Hematopoietic multipotent progenitor cell treated with erythropoietin and hydrocortisone succinate and interleukin-3 and kit ligand, for 17 days (in vitro differentiated cells): ENCODE measurements around the gene COL4A1.

Experiments
- DNase-seq: peaks from one replicate; pipeline ENCODE4 v3.0.0-alpha.2; 2015; ENCODE audit warnings: low spot score

Gene COL4A1

DNA sequence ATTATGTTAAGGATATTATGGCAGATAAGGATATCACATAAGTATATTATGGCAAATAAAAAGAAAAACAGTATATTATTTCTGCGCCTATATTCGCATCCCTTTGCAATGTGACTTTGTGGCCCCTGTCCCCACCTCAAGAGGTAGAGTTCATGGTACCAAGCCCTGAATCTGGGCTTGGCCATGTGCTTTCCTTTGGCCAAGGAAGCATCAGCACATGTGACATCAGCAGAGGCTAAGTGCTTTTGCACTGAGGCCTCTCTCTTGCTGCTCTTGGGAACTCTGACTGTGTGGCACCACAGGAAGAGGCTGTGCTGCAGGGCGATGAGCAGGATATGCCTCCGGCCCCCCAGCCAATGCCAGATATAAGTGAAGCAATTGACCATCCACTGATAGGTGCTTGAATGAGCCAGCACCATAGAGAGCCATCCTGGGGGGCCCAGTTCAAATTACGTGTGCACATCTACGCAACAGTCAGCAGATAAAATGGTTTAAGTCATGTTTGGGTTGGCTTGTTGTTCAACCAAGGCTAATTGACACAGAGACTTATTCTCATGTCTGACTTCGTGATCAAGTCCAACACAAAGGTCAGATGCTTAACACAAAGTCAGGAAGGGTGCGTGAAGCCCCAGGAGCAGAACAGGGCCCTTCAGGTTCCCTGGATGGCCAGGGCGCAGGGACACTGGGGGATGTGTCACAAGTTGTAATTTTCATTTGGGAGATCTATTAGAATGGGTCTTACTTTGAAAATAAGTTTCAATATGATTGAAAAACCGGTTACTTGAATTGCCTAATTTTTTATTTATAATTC, 173.3 kb downstream of the COL4A1 start:
- DNase-seq: no peak

DNA sequence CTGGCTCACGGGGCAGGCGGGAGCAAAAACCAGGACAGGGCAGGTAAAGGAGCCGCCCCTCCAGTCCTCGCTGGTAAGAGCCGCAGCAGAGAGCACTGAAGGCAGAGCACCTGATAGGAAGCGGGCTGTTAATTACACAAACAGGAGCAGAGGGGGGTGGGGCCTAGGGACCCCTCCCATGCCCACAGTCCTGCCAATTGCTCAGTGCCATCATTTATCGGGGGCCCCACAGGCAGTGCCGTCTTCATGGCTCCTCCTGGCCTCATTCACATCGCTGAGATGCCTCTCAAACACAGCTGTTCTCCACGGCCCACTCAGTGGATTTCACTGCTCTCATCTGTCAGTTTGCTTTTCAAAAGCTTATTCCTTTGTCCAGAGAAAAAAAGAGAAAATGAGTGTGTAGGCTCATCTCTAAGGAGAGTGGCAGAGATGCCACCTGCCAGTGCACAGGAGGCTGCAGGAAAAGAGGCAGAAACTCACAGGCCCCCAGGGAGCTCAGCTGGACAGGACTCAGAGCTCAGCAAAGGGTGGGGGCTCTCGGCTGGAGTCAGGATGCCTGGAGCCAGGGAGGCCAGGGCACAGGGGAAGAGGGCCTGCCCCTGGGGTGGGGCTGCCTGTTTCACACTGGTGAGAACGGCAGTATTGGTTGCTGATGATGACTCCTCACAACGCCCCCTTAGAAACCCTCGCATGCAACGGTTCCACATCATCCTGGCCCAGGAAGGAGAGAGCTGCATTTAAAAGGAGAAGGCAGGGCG, 174.6 kb downstream of the COL4A1 start:
- no peak for DNase-seq

DNA sequence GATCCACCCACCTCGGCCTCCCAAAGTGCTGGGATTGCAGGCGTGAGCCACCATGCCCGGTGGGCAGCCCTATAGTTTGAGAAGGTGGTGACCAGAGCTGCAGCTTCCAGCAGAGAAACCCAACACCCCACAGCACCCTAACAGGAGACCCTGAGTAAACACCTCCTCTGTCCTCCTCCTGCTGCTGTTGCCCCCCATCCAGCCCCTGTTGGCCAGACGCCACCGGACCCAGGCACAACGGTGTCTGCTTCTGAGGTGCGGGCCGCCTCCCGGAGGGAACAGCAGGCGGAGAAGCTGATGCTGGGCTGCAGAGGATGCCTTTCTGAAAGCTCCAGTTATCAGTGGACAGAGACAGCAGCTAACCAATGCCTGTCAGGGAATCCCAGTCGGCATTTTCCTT, 175.5 kb downstream of the COL4A1 start:
- no peak for DNase-seq

DNA sequence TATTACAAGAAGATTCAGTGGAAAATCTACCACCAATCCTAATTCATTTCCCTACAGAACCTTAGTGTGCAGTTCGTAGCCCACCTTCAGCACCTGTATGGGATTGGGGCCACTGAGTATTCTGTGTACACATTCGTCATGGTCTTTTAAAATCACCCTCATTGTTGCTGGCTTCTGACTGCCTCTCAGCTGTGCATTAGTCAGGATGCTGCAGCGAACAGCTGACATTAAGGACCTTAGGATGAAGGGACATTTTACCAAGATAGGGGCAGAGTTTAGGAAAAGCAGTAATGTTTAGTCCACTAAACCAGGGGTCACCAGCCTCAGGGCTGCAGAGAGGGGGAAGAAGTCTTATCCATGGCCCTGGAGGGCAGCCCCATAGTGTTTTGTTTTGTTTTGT, 176.5 kb downstream of the COL4A1 start:
- no peak for DNase-seq

DNA sequence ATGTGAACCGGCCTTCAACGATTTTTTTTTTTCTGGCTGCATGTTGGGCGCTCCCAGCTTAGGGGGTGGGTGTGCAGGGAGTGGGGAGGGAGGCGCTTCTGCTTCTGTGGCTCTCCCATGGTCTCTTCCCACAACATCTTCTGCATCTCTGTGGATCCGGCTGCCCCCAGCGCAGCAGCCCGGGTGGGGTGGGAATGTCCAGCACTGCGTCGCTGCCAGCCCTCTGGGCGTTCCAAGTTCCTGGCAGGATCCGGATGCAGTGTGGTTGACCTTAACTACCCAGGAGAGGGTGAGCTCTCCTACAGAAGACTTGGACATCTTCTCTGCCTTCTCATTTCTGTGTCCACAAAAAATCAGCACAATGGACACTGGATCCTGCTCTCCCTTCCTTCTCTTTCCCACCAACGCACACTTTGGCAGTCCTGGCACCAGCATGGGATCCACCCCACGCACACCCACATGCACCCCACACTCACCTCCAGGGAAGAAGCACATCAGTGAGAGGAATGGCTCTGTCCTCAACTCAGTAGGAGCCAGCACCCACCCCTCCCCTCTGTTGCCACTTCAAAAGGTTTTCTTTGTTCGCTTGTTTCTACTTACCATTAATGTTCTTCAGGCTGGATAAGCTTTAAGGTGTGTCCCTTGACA, 177.3 kb downstream of the COL4A1 start:
- DNase-seq: no peak

DNA sequence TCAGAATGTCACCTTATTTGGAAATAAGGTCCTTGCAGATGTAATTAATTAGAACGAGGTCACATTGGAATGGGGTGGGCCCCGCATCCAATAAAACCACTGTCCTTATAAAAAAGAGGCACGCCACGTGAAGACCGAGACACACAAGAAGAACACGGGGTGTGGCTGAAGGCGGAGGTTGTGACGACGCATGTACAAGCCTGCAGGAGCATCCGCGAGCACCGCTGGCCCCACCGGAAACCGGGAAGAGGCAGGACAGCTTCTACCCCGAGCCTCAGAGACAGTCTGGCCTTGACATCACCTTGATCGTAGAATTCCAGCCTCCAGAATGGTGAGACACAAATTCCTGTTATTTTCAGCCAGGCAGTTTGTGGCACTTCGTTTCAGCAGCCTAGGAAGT, 177.9 kb downstream of the COL4A1 start:
- DNase-seq: no peak

DNA sequence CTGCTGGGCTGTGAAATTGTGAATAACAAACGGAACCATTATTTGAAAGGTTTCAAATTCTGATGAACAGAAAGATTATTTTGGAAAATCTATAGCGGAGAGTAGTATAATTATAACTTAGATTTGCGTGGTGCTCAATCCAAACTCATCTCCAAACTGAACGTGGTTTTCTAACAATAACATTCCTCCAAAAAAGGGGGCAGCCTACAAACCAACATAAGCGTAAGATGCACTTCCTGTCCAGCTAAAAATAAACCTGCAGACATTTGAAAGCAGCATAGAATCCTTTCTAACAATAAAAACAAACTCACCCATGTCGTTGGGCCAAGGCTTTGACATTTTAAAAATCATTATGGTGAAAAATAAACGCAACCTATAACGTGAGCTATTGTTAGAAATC, 178.4 kb downstream of the COL4A1 start:
- DNase-seq: no peak

DNA sequence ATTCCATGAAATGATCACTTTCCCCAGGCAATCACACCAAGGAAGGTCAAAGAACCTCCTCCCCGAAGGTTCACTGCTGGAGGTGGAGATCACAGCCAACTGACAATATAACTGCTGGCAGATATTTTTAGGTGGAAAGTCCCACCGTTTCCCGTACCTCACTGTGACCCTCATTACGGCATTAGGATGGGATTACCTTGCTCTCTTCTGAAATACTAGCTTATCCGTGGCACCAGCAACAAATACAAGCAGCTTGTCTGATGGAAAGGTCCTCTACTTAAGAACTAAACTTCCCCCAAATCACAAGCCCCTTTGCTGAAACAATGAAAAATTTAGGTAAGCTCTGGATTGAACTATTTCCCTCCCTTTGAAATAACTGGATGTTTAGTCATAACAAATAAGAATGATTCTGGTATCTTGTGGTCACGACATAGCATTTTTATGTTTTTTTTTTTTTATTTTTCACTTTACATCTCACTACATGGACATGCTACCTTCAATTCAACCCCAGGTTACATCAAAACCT, 178.9 kb downstream of the COL4A1 start:
- DNase-seq: no peak

DNA sequence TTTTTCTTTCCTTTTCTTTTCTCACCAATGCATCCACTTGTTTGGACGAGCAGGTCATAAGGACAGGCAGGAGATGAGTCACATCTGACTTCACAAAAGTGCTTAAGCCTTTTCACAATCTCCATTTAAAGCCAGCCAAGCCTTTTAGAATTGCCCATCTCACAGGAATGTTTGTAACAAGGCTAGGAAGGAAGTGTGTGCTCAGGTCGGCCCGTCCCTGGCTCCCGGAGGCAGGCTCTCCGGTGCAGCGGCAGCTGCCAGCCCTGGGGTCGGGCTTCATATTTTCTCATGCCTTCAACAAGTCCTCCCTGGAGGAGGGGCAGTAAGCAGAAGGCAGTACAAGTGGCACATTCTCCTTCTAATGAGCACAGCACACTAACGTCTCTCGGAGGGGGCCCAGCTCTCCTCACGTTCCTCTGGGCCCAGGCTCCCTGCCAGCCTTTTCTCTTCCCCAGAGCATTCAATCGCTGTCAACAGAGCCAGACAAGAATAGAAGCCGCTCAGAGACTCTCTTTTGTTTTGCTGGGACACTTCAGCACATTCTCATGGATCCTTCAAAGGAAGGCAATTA, 180.5 kb downstream of the COL4A1 start:
- DNase-seq: no peak

DNA sequence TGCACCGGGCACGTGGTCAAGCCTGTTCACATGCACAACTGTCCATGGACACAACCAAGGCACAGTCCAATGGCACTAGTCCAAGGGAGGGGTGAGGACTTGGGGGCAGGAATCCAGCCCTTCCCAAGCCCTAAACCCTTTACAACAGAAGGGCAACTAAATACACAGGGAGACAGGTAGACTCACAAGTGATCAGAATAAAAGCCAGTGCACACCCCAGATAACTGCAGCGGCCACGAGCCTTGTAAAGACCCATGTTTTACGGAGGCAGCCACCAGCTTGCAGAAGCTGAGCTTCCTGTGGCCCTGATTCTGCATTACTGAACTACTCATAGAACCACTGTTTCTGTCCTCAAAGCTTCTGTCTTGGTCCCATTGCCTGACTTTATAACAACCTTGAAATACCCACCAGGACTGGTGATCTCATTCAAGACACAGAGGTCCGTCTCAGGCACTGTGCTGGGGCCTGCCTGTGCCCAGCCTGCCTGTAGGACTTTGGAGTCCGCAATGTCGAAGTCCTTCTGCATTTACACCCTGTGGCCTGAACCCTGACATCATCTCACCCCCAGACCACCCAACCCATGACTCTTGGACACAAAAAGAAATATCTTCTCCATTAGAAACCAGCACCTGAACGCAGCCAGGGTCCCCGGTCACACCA, 181.2 kb downstream of the COL4A1 start:
- DNase-seq: no peak

DNA sequence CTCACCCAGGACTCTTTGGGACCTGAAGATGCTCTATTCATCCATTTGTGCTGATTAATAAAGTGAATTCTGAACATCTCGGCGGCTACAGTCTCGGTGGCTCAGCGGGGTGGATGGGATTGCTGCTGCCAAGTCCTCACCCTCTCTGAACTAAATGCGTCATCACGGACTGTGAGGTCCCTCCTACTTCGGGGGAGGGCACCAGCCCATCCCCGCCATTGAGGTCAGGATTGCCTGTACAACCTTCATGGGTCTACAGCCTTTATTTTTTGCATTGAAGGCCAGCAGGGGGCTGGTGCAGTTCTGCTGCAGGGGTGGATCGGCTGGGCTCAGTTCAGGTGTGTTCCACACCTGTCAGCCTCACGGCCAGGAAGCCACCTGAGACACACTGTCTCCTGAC, 181.8 kb downstream of the COL4A1 start:
- DNase-seq: no peak

DNA sequence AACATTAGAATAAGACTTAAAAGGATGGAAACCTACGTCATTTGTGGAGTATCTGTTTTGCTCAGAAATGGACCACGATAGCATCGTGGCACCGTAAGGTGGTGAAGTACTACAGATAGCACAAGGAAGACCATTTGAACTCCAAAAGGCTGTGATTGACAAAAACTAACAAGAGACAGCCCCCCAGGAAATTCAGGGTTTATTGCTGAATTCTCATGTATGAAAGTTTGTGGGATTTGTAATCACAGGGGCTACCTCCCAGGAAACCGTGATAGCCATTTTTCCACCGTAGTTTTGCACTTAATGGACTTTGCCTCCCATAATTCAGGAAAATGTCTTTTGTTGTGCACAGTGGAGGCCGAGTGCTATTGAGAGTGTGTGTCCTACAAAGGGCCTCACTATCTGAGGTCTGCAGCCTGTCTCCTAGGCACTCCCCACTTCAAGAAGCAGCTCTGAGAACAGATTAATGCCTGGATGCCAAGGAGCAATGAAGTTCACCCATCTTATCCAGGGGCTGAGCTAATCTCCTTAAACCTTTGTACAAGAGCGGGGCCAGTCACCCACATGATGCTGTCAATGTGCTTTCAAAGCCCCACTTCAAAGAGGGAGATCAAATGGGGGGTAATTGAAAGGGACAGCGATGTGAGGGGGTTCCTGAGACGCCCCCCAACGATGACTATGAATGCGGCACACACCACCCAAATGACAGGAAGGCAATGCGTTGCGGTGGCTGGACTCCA, 182.6 kb downstream of the COL4A1 start:
- no peak for DNase-seq

DNA sequence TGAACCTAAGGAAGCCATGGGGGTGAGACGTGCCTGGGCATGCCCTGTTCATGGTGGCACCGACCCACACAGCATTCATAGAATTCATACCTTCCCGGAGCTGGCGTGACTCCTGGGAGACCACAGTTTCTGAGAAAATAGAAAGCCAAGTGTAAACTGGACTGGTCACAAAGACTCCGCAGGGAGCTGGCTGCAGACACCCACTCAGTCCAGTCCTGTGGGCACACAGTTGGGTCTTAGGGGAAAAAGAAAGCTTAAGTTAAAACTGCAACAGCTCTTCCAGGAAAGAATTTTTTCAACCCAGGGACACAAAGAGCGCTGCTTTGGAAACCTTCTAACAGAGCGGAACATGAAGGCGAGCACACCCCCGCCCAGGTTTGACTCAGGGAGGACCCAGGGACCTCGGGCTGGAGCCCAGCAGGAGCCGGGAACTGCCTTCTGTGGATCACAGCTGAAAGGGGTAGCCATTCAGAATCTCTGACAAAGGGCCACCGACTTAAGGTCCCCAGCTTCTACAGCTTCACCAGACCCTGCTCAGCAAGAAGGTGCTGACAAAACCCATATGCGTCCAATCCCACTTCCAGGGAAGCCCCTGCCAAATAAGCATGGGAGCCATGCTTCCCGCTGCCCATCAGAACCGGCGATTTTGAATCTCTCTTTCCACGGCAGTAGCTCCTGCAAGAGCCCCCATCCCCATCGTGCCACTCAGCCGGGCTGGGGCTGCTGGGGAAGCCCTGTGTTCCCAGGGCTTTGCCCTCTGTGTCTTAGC, 183.7 kb downstream of the COL4A1 start:
- no peak for DNase-seq

DNA sequence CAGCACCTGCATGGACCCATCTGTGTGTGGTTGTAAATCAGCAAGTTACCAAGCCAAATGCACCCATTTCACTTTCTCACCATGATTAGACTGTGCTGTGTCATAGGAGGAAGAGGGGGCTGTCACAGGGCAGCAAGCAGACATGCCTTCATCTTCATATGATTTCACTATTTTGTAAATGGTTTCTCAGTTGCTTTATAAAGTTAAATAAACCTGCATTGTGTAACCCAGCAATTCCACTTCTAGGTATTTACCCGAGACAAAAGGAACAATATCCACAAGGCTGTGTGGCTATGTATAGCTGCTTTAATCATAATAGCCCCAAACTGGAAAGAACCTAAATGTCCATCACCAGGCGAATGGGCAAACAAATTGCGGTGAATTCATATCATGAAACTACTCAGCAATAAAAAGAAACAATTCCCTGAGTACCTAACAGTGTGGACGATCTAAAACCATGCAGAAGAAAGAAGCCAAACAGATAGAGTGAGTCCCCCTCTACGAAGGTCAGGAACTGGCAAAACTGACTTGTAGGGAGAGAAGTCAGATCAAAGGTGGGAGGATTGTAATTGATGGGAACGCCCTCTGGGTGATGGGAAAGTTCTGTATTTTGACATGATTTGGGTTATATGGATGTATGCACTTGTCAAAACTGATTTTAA, 185.4 kb downstream of the COL4A1 start:
- DNase-seq: no peak

DNA sequence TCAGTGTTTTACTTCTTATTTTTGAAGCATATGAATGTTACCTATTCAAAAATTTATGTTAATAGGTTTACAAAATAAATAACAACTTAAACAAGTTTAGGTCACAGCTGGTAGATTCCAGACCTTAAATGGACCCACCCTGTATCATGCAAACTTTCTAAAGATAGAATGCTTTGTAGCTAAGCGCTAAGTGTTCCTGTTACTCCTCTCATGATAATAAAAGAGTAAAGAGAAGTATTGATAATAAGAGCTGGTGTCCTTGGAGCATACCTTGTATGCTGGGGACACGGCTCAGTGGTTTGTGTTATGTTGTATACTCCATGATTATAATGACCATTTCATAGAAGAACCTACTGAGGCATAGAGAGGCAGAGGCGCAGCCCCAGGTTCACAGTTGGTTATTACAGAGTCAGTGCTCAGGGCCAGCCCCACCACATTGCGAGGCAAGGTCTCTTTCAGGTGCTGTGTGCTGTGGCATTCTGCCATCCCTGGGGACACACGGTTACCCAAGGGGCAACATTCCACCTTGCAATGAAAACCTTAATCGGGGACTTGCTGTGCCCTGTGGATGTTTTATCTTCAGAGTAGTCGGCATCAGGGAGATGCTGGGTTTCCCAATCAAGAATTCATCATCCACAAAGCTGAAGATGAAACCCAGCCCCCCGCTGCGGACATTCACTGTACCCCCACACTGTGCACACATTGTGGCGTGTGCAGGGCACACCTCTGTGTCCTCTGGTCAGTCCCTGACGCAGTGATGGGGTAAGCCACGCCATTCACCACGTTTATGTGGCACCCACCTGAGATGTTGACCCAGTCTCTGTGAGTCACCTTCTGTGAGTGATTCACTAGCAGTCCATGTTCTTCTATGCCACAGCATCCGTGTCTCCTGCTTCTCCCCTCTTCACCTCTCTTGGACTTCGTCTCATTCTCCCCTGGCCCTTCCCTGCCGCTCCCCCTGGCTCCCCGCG, 186.7 kb downstream of the COL4A1 start:
- no peak for DNase-seq

DNA sequence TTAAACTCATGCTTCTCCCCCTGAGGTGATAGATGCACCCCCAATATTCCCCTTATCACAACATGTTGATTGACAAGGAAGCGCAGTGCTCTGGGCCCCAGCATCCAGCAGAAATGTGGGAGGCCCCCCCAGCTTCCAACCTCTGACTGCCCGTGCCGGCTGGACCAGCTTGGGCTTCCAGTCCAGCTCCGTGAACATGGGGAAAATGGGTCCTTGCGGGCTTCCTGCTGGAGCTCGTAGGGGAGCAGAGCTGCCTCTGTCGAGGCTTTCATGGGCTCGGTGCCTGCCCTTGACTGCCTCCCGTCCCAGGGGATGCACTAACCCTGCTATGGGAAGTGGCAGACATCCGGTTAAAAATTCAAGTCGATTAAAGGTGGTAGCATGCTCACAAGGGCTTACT, 188.9 kb downstream of the COL4A1 start:
- no peak for DNase-seq

DNA sequence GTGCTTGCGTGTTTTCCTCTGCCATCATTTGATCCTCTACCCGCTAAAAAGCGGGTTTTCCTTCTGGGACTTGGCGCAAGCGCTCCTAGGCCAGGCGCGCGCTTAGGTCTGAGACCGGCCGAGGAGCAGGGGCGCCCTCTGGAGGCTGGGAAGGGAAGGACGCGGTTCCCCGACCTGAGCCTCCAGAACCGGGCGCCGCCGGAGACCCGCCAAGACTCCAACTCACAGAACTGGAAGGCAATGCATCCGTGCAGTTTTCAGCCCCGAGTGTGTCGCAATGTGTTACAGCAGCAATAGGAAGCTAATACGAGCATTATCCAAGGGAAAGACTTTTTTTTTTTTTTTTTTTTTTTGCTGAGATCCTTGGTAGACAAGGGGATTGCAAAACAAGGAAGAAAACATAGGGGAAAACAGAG, 190.9 kb downstream of the COL4A1 start:
- DNase-seq: peak; percentile 40

DNA sequence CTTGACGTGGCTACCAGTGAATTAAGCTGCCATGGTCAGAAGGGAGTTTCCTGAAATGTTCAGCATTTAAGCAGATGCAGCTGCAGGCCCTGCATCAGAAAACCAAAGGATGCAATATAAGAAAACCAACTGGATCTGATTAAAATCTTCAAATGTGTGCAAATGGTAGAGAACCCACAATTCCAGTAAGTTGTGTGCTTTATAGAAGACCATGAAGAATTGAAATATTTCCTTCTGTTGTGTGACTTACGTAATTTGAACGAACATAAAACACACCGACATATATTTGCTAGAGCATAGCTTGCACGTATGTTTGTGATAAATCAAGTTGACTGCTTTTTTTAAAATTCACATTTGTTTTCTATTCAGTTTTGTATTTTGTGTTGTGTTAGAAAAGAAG, 191.4 kb downstream of the COL4A1 start:
- no peak for DNase-seq

DNA sequence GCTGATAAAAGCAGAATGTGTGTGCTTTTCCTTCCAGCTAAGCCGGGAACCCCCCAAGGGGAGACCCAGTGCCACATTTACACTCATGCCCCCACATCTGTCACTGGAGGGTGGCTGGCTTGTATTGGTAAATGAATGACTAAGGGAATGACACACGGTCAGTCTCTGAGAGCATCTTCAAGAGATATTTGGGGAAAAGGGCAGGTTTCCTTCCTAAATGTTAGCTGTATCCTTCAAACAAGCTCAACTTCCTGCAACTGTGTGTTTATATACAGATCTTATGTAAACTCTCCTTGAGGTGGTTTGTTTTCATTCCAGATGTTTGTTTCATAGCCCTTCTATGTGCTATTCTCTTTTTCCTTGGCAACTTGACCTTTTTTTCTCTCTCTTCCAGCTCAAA, 192.6 kb downstream of the COL4A1 start:
- DNase-seq: no peak
